Lower leg skin (tissue), 3 donors: Measurements from ENCODE around the gene VMO1.

Experiments used
- CTCF ChIP-seq, 3 donors: fragments of 450-650 bp; IDR thresholded peaks; one replicate each; pipeline ENCODE4 v1.5.1; 2016; ENCODE audit warnings: antibody characterized with exemption in 3 of 3, mild to moderate bottlenecking in 3 of 3, moderate library complexity in 2 of 3
- POLR2A ChIP-seq, 2 donors: fragments of 450-650 bp; IDR thresholded peaks; one replicate each; pipeline ENCODE4 v1.6.1; 2016 to 2017; ENCODE audit warnings: antibody characterized with exemption in 2 of 2, mild to moderate bottlenecking in 1 of 2, moderate library complexity in 1 of 2

GRCh38 chr17:4740584-4740983 lies 45.6 kb downstream of the VMO1 start:
- no peak for TF ChIP-seq CTCF (IDR thresholded peaks at IDR 0.05)
- no peak for TF ChIP-seq POLR2A (IDR thresholded peaks at IDR 0.05)
